Measurements from ENCODE around the gene ARSG.

ARSG gene

GRCh38 chr17:68378268-68379176 lies 87.2 kb downstream of the ARSG start (continued):
- TF ChIP-seq ZBTB1 (tag by site-specific recombination; IDR thresholded peaks at IDR 0.05) (no peak), ZNF223 (tag by site-specific recombination; IDR thresholded peaks at IDR 0.05) (no peak), ZIC2 (tag by site-specific recombination; IDR thresholded peaks at IDR 0.05) (peak; percentile 72), ZNF776 (tag by site-specific recombination; IDR thresholded peaks at IDR 0.05; ENCODE audit: borderline replicate concordance) (no peak), ZNF354C (tag by site-specific recombination; IDR thresholded peaks at IDR 0.05; ENCODE audit: borderline replicate concordance, low read depth) (no peak), ZNF423 (tag by site-specific recombination; IDR thresholded peaks at IDR 0.05) (peak; percentile 46; the same call in 1 of the 2 replicates), ZBTB8A (tag by site-specific recombination; IDR thresholded peaks at IDR 0.05) (no peak; the same call in 1 of the 2 replicates), ZBTB20 (tag by site-specific recombination; IDR thresholded peaks at IDR 0.05) (peak; percentile 38; the same call in 1 of the 2 replicates), ZNF174 (tag by site-specific recombination; IDR thresholded peaks at IDR 0.05) (no peak), ZNF560 (tag by site-specific recombination; IDR thresholded peaks at IDR 0.05; ENCODE audit: borderline replicate concordance) (no peak), ZEB2 (tag by site-specific recombination; IDR thresholded peaks at IDR 0.05) (peak; percentile 51), ZNF2 (tag by site-specific recombination; IDR thresholded peaks at IDR 0.05) (no peak; the same call in 1 of the 2 replicates), ZNF596 (tag by site-specific recombination; IDR thresholded peaks at IDR 0.05) (no peak), SP7 (tag by site-specific recombination; IDR thresholded peaks at IDR 0.05) (peak; percentile 68; the same call in 1 of the 2 replicates), ZNF585B (tag by site-specific recombination; IDR thresholded peaks at IDR 0.05) (no peak), ZNF239 (tag by site-specific recombination; IDR thresholded peaks at IDR 0.05) (no peak), ZNF24 (tag by site-specific recombination; IDR thresholded peaks at IDR 0.05) (peak; percentile 60), ZNF747 (tag by site-specific recombination; IDR thresholded peaks at IDR 0.05) (no peak), ZNF391 (tag by site-specific recombination; IDR thresholded peaks at IDR 0.05; ENCODE audit: borderline replicate concordance, low read depth) (0 out of 2 replicates have a peak, but pooled peaks have one; percentile 20), SCRT2 (tag by site-specific recombination; IDR thresholded peaks at IDR 0.05) (peak; percentile 66), ZNF558 (tag by site-specific recombination; IDR thresholded peaks at IDR 0.05) (0 out of 2 replicates have a peak, but pooled peaks have one; percentile 21), ZNF707 (tag by site-specific recombination; IDR thresholded peaks at IDR 0.05) (no peak), ZNF335 (tag by site-specific recombination; conservative IDR thresholded peaks at IDR 0.05) (peak; percentile 98), GLIS2 (tag by site-specific recombination; IDR thresholded peaks at IDR 0.05) (peak; percentile 59; the same call in 1 of the 2 replicates), ZNF510 (tag by site-specific recombination; IDR thresholded peaks at IDR 0.05; ENCODE audit: insufficient replicate concordance) (no peak)
- TF ChIP-seq, protein P1, sequence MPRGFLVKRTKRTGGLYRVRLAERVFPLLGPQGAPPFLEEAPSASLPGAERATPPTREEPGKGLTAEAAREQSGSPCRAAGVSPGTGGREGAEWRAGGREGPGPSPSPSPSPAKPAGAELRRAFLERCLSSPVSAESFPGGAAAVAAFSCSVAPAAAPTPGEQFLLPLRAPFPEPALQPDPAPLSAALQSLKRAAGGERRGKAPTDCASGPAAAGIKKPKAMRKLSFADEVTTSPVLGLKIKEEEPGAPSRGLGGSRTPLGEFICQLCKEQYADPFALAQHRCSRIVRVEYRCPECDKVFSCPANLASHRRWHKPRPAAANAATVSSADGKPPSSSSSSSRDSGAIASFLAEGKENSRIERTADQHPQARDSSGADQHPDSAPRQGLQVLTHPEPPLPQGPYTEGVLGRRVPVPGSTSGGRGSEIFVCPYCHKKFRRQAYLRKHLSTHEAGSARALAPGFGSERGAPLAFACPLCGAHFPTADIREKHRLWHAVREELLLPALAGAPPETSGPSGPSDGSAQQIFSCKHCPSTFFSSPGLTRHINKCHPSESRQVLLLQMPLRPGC (tag by site-specific recombination; IDR thresholded peaks at IDR 0.05), result no peak
- TF ChIP-seq, protein P2, sequence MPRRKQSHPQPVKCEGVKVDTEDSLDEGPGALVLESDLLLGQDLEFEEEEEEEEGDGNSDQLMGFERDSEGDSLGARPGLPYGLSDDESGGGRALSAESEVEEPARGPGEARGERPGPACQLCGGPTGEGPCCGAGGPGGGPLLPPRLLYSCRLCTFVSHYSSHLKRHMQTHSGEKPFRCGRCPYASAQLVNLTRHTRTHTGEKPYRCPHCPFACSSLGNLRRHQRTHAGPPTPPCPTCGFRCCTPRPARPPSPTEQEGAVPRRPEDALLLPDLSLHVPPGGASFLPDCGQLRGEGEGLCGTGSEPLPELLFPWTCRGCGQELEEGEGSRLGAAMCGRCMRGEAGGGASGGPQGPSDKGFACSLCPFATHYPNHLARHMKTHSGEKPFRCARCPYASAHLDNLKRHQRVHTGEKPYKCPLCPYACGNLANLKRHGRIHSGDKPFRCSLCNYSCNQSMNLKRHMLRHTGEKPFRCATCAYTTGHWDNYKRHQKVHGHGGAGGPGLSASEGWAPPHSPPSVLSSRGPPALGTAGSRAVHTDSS (tag by site-specific recombination; IDR thresholded peaks at IDR 0.05), result peak; percentile 81
- TF ChIP-seq, protein P3, sequence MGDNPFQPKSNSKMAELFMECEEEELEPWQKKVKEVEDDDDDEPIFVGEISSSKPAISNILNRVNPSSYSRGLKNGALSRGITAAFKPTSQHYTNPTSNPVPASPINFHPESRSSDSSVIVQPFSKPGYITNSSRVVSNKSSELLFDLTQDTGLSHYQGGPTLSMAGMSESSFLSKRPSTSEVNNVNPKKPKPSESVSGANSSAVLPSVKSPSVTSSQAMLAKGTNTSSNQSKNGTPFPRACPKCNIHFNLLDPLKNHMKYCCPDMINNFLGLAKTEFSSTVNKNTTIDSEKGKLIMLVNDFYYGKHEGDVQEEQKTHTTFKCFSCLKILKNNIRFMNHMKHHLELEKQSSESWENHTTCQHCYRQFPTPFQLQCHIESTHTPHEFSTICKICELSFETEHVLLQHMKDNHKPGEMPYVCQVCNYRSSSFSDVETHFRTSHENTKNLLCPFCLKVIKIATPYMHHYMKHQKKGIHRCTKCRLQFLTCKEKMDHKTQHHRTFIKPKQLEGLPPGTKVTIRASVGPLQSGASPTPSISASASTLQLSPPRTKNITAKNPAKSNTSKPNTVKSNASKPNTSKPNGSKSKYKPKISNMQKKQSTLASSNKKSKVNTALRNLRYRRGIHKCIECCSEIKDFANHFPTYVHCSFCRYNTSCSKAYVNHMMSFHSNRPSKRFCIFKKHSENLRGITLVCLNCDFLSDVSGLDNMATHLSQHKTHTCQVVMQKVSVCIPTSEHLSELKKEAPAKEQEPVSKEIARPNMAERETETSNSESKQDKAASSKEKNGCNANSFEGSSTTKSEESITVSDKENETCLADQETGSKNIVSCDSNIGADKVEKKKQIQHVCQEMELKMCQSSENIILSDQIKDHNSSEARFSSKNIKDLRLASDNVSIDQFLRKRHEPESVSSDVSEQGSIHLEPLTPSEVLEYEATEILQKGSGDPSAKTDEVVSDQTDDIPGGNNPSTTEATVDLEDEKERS (tag by site-specific recombination; IDR thresholded peaks at IDR 0.05), result peak; percentile 24; the same call in 1 of the 2 replicates
- TF ChIP-seq, protein P4, sequence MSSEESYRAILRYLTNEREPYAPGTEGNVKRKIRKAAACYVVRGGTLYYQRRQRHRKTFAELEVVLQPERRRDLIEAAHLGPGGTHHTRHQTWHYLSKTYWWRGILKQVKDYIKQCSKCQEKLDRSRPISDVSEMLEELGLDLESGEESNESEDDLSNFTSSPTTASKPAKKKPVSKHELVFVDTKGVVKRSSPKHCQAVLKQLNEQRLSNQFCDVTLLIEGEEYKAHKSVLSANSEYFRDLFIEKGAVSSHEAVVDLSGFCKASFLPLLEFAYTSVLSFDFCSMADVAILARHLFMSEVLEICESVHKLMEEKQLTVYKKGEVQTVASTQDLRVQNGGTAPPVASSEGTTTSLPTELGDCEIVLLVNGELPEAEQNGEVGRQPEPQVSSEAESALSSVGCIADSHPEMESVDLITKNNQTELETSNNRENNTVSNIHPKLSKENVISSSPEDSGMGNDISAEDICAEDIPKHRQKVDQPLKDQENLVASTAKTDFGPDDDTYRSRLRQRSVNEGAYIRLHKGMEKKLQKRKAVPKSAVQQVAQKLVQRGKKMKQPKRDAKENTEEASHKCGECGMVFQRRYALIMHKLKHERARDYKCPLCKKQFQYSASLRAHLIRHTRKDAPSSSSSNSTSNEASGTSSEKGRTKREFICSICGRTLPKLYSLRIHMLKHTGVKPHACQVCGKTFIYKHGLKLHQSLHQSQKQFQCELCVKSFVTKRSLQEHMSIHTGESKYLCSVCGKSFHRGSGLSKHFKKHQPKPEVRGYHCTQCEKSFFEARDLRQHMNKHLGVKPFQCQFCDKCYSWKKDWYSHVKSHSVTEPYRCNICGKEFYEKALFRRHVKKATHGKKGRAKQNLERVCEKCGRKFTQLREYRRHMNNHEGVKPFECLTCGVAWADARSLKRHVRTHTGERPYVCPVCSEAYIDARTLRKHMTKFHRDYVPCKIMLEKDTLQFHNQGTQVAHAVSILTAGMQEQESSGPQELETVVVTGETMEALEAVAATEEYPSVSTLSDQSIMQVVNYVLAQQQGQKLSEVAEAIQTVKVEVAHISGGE (tag by site-specific recombination; conservative IDR thresholded peaks at IDR 0.05; ENCODE audit: low read depth), result no peak
